Muscle layer of colon (tissue), 2 donors: Measurements from ENCODE around the gene C16orf87.
"Not testable (repeated sequence)": the region's sequence is repeated elsewhere in the genome, so short reads cannot be mapped to it uniquely, and the experiment has no call there.

Source experiments
- H3K27ac ChIP-seq: one replicate; pipeline ENCODE4 v1.7.0; 2013; ENCODE audit warnings: low read depth, mild to moderate bottlenecking, low read length, moderate library complexity
- H3K27me3 ChIP-seq, 2 donors: one replicate each; pipeline ENCODE4 v1.7.0; 2013; ENCODE audit warnings: low read length in 2 of 2, mild to moderate bottlenecking in 2 of 2; ENCODE audit not compliant: insufficient read depth in 2 of 2, control insufficient read depth in 1 of 2
- H3K36me3 ChIP-seq: one replicate; pipeline ENCODE4 v1.7.0; 2013; ENCODE audit warnings: mild to moderate bottlenecking, low read length; ENCODE audit not compliant: insufficient read depth
- H3K4me1 ChIP-seq: one replicate; pipeline ENCODE4 v1.7.0; 2013; ENCODE audit warnings: mild to moderate bottlenecking, low read length; ENCODE audit not compliant: insufficient read depth
- H3K4me3 ChIP-seq, 2 donors: one replicate each; pipeline ENCODE4 v1.7.0; 2013; ENCODE audit warnings: low read length in 2 of 2, low read depth in 1 of 2, mild to moderate bottlenecking in 1 of 2, moderate library complexity in 1 of 2
- H3K9ac ChIP-seq: one replicate; pipeline ENCODE4 v1.7.0; 2013; ENCODE audit warnings: low read length
- H3K9me3 ChIP-seq: one replicate; pipeline ENCODE4 v1.7.0; 2013; ENCODE audit warnings: mild to moderate bottlenecking, low read length
- donor health status: abdominal sarcoma.
- donor health status: Adenocarcinoma of cecum.

C16orf87 gene

DNA sequence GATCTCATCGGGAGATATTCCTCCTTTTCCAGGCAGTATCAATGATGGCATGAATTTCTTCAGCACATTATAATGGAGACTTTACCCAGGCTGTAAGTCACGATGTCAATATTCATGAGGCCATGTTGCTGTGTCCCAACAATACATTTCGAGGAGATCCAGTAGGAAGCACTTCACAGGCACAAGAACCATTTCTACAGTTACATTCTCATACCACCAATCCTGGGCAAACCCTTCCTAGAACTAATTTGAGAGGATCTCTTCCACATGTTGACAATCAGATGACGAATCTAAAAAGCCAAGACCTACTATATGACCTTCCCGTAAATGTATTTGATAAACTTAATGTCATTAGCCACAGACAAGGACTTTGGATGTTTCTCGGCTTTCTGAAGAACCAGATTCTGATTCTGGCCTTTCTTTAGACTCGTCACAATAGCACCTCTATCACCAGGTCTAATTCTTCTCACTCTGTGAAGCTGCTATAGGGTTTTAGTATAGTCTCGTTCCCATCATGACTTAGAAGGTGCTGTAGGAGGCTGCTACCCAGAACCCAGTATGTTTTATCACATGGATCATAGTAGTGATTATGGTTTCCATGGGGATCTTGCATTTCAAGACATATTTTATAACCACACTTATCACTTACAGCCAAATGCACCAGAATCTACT, 40.2 kb downstream of the C16orf87 start:
- Histone ChIP-seq H3K36me3 (no peaks in the 10 kb centered on the region), H3K27me3 (no peaks in the 10 kb centered on the region), H3K4me3 (peak overlapping the region in 1 of 2 donors; percentile 51), H3K4me1 (peaks cover 6% of the 10 kb centered on the region), H3K9ac (no peak overlapping the region), H3K9me3 (no peaks in the 10 kb centered on the region), H3K27ac (no peak overlapping the region)

DNA sequence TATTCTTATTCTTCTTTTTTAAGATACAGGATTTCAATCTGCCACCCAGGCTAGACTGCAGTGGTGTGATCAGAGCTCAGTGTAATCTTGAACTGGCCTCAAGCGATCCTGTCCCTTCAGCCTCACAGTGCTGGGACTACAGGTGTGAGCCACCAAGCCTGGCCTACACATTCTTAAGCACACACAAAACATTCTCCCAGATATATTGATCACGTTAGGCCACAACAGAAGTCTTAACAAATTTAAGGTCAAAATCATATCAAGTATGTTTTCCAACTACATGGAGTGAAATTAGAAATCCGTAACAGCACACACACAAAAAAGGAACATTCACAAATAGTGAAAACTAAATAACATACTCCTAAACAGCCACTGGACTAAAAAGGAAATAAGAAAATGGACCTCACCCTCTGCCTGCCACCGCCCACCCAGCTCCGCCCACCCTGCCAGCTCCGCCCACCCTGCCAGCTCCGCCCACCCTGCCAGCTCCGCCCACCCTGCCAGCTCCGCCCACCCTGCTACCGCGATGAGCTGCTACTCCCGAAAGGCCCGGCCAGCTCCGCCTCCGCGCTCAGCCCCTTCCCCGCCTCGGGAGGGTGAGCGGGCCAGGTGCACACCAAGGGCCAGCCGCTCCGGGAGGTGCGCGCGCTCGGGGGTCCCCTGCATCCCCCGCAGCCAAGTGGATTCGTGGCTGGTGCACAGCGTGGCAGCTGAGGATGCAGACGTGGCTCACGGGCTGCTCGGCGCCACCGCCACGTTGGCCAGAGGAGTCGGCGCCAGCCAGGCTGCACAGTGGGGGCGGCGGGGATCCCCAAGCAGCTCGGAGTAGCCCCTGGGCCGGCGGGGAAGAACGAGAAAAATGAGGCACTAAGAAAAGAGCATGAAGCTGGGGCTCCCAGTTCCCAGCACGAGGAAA, 41.2 kb downstream of the C16orf87 start:
- peaks cover 6% of the 10 kb centered on the region for H3K4me1 ChIP-seq
- no peaks in the 10 kb centered on the region for H3K36me3 ChIP-seq
- H3K27ac ChIP-seq: no peak overlapping the region
- H3K9ac ChIP-seq: no peak overlapping the region
- H3K4me3 ChIP-seq: peak overlapping the region; percentile 51 to 64
- H3K9me3 ChIP-seq: no peaks in the 10 kb centered on the region
- no peaks in the 10 kb centered on the region for H3K27me3 ChIP-seq

DNA sequence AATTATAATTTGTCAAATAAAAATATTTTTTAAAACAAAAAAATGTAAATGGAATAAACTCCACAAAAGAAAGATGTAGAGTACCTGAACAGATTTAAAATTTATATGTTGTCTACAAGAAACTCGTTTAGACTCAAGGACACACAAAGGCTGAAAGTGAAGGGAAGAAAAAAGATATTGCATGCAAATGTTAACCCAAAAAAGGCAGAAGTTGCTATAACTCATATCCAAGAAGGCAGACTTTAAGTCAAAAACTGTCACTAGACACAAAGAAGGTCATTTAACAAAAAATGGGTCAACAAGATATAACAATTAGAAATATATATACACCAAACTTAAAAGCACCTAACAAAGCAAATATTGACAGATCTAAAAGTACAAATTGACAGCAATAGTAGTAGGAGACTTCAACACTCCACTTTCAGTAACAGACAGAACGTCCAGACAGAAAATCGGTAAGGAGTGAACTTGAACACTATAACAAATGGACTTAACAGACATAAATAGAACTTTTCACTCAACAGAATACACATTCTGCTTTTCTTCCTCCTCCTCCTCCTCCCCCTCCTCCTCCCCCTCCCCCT, 42.0 kb downstream of the C16orf87 start:
- H3K9ac ChIP-seq: no peak overlapping the region
- no peaks in the 10 kb centered on the region for H3K36me3 ChIP-seq
- peaks cover 6% of the 10 kb centered on the region for H3K4me1 ChIP-seq
- H3K27ac ChIP-seq: no peak overlapping the region
- no peak overlapping the region for H3K4me3 ChIP-seq
- no peaks in the 10 kb centered on the region for H3K27me3 ChIP-seq
- H3K9me3 ChIP-seq: no peaks in the 10 kb centered on the region

DNA sequence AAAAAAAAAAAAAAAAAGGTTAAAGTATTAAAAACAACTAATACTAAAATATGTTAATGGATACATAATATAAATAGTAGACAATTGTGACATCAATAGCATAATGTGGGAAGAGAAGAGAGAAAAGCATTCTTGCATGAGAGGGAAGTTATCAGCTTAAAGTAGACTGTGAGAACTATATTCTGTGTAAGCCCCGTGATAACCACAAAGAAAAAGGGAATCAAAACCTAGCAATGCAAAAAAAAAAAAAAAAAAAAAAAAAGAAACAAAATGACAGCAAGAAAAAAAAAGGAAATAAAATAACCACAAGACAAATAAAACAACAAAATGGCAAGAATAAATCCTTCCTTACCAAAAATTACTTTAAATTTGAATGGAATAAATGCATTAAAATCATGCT, 43.1 kb downstream of the C16orf87 start:
- H3K36me3 ChIP-seq: no peaks in the 10 kb centered on the region
- no peaks in the 10 kb centered on the region for H3K9me3 ChIP-seq
- H3K27me3 ChIP-seq: no peaks in the 10 kb centered on the region
- H3K27ac ChIP-seq: no peak overlapping the region
- peaks cover 6% of the 10 kb centered on the region for H3K4me1 ChIP-seq
- no peak overlapping the region for H3K4me3 ChIP-seq
- no peak overlapping the region for H3K9ac ChIP-seq

DNA sequence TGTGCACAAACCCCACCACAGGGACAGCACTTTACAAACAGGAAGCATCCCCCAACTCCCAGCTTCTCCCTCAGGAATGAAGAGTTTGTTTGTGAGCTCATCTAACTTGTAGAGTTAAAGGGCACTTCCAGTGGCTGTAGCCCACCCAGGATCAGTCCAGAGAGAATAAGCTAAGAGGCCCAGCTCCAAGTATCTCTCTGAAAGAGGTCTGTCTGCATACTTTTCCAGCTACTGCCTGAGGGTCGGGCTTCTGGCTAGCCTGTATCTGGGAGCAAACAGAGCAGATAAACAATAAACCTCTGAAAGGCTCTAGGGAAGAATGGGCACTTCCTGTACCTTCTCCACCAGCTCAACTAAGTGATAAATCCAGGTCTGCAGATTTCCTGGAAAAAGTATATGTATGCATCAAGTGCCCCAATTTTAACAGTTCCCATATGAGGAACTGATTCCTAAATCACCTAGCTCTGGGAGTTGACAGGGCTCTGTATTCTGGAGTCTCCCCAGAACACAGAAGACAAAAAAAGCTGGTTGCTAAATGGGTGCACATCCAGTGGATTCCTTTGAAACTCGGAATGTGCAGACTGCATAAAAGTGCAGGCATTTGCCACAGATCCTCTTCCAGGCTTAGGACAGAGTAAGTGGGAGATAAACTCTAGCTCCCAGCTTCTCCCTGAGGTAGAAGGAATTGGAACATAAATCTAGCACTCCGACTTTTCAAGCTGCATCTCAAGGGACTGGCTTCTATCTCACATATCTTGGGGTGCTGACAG, 45.7 kb downstream of the C16orf87 start:
- Histone ChIP-seq H3K9ac (no peak overlapping the region), H3K4me1 (peaks cover 2% of the 10 kb centered on the region), H3K36me3 (no peaks in the 10 kb centered on the region), H3K4me3 (no peak overlapping the region), H3K27me3 (no peaks in the 10 kb centered on the region), H3K27ac (no peak overlapping the region), H3K9me3 (no peaks in the 10 kb centered on the region)

DNA sequence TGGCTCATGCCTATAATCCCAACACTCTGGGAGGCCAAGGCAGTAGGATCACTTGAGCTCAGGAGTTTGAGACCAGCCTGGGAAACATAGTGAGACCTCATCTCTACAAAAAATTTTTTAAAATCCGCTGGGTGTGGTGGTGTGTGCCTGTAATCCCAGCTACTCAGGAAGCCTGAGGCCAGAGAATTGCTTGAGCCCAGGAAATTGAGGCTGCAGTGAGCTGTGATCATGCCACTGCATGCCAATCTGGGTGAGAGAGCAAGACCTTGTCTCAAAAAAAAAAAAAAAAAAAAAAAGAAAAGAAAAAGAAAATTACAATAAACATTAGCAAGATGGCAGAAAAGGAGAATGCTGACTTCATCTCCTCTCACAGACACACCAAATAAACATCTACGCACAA, 46.4 kb downstream of the C16orf87 start:
- H3K27me3 ChIP-seq, H3K4me1 ChIP-seq, H3K27ac ChIP-seq, H3K36me3 ChIP-seq, H3K4me3 ChIP-seq, H3K9me3 ChIP-seq, H3K9ac ChIP-seq: not testable (repeated sequence)

DNA sequence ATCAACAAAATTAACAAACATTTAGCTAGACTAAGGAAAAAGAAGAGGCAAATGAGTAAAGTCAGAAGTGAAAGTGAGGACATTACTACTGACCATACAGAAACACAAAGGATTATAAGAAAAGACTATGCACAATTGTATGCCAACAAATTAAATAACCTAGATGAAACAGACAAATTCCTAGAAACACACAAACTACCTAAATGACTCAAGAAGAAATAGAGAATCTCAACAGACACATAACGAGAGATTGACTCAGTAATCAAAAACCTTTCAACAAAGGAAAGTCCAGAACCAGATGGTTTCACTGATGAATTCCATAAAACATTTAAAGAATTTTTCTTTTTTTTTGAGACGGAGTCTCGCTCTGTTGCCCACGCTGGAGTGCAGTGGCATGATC, 47.2 kb downstream of the C16orf87 start:
- Histone ChIP-seq H3K4me1 (no peaks in the 10 kb centered on the region), H3K9me3 (no peaks in the 10 kb centered on the region), H3K4me3 (no peak overlapping the region), H3K27ac (no peak overlapping the region), H3K27me3 (no peaks in the 10 kb centered on the region), H3K36me3 (no peaks in the 10 kb centered on the region), H3K9ac (no peak overlapping the region)

DNA sequence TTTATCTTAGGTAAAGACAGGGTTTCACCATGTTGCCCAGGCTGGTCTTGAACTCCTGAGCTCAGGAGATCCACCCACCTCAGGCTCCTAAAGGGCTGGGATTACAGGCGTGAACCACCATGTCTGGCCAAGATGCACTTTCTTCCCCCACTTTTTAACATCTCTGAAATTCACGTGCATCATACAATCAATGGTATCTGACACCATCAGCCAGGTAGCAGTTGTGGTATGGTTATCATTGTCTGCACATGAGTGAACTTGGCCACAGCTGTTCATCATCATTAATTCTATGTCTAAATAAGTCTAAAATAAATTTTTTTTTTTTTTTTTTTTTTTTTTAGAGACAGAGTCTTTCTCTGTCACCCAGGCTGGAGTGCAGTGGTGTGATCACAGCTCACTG, 48.7 kb downstream of the C16orf87 start:
- no peaks in the 10 kb centered on the region for H3K36me3 ChIP-seq
- no peak overlapping the region for H3K9ac ChIP-seq
- no peaks in the 10 kb centered on the region for H3K27me3 ChIP-seq
- no peak overlapping the region for H3K27ac ChIP-seq
- no peak overlapping the region for H3K4me3 ChIP-seq
- H3K4me1 ChIP-seq: no peaks in the 10 kb centered on the region
- H3K9me3 ChIP-seq: no peaks in the 10 kb centered on the region

DNA sequence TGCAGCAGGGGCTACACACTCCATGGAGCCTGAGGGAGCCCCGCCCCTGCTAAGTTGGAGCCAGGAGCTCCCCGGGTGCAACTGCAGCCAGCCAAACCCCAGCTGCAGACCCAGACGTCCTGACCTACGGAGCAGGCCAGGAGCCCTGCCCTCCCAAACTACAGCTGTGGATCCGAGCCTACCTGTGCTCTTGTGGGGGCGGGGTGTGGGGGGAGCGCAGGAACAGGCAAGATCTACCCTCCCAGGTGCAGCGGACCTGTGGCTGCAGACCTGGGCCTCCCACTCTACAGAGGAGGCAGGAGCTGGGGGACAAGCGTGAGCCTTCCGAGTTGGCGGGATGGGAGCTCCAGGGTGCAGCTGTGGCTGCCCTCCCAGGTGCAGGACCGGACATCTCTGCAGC, 53.2 kb downstream of the C16orf87 start:
- H3K27ac ChIP-seq: no peak overlapping the region
- H3K4me1 ChIP-seq: no peaks in the 10 kb centered on the region
- no peak overlapping the region for H3K9ac ChIP-seq
- H3K27me3 ChIP-seq: no peaks in the 10 kb centered on the region
- no peaks in the 10 kb centered on the region for H3K9me3 ChIP-seq
- no peaks in the 10 kb centered on the region for H3K36me3 ChIP-seq
- no peak overlapping the region for H3K4me3 ChIP-seq

DNA sequence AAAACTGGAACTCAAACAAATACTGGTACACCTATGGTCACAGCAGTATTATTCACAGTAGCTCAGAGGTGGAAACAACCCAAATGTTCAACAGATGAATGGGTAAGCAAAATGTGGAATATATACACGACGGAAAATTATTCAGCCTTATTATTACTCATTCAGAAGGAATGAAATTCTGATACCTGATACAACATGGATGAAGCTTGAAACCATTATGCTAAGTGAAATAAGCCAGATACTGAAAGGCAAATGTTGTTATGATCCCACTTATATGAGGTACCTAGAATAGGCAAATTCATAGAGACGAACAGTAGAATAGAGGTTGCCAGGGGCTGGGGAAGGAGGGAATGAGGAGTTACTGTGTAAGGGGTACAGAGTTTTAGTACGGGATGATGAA, 55.8 kb downstream of the C16orf87 start:
- no peaks in the 10 kb centered on the region for H3K9me3 ChIP-seq
- H3K27me3 ChIP-seq: no peaks in the 10 kb centered on the region
- no peak overlapping the region for H3K4me3 ChIP-seq
- no peaks in the 10 kb centered on the region for H3K4me1 ChIP-seq
- no peaks in the 10 kb centered on the region for H3K36me3 ChIP-seq
- no peak overlapping the region for H3K27ac ChIP-seq
- no peak overlapping the region for H3K9ac ChIP-seq

DNA sequence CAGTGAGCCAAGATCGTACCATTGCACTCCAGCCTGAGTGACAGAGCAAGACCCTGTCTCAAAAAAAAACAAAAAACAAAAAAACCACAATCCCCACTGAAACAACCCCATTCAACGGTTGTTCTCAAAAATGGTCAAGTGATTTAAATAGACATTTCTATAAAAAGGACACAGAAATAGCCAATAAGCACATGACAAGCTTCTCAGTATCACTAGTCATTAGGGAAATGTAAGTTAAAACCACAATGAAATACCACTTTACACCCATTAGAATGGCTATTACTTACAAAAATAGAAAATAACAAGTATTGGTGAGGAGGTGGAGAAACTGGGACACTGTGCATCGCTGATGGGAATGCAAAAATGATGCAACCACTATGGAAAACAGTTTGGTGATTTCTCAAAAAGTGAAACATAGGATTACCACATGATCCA, 56.2 kb downstream of the C16orf87 start:
- Histone ChIP-seq H3K27me3 (no peaks in the 10 kb centered on the region), H3K4me1 (no peaks in the 10 kb centered on the region), H3K9ac (no peak overlapping the region), H3K9me3 (no peaks in the 10 kb centered on the region), H3K36me3 (no peaks in the 10 kb centered on the region), H3K27ac (no peak overlapping the region), H3K4me3 (no peak overlapping the region)
